Omental fat pad (tissue), 4 donors: ENCODE measurements around the gene TSEN15. TPM values are rescaled to one million over a fixed set of nuclear protein-coding genes. Genes with fewer than 3 reads are reported as not detected.
"Not testable (repeated sequence)": the region's sequence is repeated elsewhere in the genome, so short reads cannot be mapped to it uniquely, and the experiment has no call there.

ENCODE experiments used
- ATAC-seq: fragments of 150-250 bp; one replicate; pipeline ENCODE4 v1.9.1; 2016; ENCODE audit warnings: mild to moderate bottlenecking, moderate library complexity; ENCODE audit not compliant: low FRiP score
- DNase-seq: peaks from one replicate; pipeline ENCODE4 v3.0.0-alpha.2; 2019; ENCODE audit warnings: low spot score
- total RNA-seq, 4 donors: library from RNA; depleted of rRNA; stranded (reverse); fragments of >200 nt; gene quantifications; one replicate each; pipeline ENCODE4 v1.1.0, GENCODE V29; 2016
- TF ChIP-seq, protein P1 (sequence below), 3 donors: fragments of 450-650 bp; IDR thresholded peaks; one replicate each; pipeline ENCODE4 v1.5.1; 2016 to 2017; ENCODE audit warnings: antibody characterized with exemption in 3 of 3, mild to moderate bottlenecking in 3 of 3, moderate library complexity in 2 of 3

The TSEN15 gene
- total RNA-seq, 4 donors from 2014 or later = 16.2 to 29.0 (median 23.8) TPM

DNA sequence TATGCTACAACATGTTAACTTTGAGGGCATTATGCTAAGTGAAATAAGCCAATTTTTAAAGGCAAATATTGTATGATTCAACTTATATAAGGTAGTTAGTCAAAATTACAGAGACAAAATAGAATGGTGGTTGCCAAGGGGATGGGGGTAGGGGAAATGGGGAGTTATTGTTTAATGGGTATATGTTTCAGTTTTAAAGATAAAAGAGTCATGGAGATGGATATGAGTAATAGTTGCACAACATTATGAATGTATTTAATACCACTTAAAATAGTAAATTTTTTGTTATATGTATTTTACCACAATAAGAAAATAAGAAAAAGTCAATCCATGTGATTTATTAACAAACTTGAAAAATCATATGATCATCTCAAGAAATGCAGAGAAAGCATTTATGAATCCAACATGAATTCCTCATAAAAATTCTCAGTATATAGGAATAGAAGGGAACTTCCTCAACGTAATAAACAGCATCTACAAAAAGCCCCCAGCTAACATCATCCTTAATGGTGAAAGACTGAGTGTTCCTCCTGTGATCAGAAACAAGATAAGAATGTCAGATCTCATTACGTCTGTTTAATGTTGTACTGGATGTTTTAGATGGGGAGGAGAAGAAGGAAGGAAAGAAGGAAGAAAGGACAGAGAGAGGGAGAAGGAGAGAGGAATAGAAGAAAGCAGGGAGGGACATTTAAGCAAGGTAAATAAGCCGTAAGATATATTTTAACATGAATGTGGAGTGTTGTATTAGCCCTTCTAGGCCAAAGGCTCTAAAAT lies 6.7 kb upstream of the TSEN15 start:
- ATAC-seq = no peak
- TF ChIP-seq, protein P1, sequence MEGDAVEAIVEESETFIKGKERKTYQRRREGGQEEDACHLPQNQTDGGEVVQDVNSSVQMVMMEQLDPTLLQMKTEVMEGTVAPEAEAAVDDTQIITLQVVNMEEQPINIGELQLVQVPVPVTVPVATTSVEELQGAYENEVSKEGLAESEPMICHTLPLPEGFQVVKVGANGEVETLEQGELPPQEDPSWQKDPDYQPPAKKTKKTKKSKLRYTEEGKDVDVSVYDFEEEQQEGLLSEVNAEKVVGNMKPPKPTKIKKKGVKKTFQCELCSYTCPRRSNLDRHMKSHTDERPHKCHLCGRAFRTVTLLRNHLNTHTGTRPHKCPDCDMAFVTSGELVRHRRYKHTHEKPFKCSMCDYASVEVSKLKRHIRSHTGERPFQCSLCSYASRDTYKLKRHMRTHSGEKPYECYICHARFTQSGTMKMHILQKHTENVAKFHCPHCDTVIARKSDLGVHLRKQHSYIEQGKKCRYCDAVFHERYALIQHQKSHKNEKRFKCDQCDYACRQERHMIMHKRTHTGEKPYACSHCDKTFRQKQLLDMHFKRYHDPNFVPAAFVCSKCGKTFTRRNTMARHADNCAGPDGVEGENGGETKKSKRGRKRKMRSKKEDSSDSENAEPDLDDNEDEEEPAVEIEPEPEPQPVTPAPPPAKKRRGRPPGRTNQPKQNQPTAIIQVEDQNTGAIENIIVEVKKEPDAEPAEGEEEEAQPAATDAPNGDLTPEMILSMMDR (IDR thresholded peaks at IDR 0.05) = no peak
- DNase-seq = no peak

DNA sequence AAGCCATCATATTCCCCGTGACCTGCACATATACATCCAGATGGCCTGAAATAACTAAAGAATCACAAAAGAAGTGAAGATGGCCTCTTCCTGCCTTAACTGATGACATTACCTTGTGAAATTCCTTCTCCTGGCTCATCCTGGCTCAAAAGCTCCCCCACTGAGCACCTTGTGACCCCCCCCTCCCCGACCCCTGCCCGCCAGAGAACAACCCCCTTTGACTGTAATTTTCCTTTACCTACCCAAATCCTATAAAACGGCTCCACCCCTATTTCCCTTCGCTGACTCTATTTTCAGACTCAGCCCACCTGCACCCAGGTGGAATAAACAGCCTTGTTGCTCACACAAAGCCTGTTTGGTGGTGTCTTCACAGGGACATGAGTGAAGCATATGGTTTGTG lies 4.0 kb upstream of the TSEN15 start:
- ATAC-seq, DNase-seq: not testable (repeated sequence)

DNA sequence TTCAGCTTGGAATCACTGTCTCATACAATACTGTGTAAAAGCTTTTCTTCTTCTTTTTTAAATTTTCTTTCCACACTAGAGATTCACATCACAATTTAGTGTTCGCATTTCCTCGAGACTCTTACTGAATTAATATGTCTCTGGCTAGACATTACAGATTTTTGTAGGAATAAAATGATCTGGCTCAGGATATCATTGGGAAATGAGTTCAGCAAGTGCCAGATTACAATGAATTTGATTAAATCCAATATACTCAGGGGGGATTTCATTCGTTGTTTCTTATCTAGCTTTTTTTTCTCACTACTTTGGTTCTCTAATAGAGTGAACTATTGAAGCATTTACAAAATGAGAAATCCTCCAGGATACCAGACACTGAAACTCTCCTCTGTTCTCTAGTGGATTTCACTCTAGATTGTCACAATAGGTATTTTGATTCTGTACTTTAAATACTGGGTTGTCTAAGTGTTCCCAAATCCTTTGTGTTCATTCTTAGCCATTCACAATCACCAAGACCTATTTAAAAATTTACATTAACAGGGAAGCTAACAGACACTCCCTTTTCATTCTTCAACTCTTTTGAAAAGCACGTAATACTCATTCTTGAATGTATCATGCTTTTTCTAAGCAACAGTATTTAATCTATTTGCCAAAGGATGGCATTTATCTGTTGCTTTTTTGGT lies 2.8 kb upstream of the TSEN15 start:
- ATAC-seq (no peak), DNase-seq (no peak)
- TF ChIP-seq, protein P1 (IDR thresholded peaks at IDR 0.05) = no peak

DNA sequence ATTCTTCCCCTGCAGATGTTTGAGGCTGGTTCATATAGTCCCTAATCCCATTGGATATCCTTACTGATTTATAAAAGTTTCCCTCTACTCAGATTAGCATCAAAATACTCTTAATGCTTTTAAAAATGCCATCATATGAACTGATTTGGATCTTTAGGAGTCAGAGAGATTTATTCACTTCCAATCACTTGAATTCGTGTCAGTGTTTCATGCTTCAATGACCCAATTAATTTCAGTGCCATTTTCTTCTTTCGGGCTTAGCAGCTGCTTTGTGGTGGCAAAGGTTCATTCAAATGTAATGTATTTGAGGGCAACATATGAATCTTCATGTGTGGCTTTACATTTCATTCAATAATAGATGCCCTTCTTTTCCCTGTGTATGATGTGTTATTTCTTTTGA lies 2.2 kb upstream of the TSEN15 start:
- ATAC-seq (no peak), DNase-seq (no peak)
- TF ChIP-seq, protein P1 (IDR thresholded peaks at IDR 0.05) = no peak

DNA sequence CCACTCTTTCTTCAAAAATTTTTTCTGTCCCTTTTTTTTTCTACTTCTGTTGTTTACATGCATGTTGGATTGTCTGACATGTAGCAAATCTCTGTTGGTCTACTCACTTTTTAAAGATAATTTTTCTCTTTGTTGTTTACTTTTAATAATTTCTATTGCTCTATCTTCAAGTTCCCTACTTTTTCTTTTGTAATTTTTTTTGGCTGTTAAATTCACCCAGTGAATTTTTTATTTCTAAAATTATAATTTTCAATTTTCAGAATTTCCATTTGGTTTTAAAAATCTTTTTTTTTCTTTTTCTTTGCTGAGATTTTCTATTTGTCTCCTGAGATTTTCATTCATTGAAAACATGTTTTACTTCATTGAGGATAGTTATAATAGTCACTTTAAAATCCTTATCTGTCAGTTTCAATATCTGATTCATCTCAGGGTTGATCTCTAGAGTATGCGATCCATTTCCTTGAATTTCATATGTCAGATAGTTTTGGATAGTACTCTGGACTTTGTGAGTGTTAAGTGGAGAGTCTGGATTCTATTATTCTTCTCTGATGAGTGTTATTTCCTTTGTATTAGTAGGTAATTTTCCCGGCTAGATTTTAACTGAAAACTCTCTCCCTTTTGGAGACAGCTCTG lies 1.6 kb upstream of the TSEN15 start:
- ATAC-seq = no peak
- TF ChIP-seq, protein P1 (IDR thresholded peaks at IDR 0.05) = no peak

DNA sequence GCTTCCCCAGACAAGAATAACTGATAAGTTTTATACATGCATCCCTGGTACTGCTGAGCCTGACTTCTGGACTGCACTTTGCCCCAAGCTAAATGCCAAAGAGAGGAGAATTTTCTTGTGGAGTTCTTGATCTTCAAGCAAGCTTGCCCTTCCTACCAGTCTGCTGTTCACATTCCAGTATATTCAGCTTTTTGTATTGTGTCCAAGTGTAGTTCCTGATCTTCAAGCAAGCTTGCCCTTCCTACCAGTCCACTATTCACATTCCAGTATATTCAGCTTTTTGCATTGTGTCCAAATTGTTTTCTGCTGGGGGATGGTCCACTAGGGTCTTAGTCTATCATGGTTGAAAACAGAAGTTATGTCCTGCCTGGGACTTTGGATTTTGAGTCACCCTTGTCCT lies 894 bp upstream of the TSEN15 start:
- DNase-seq = no peak
- TF ChIP-seq, protein P1 (IDR thresholded peaks at IDR 0.05) = no peak
- no peak for ATAC-seq

More for the DNA sequence above, 1.6 kb upstream of the TSEN15 start:
- no peak for DNase-seq

DNA sequence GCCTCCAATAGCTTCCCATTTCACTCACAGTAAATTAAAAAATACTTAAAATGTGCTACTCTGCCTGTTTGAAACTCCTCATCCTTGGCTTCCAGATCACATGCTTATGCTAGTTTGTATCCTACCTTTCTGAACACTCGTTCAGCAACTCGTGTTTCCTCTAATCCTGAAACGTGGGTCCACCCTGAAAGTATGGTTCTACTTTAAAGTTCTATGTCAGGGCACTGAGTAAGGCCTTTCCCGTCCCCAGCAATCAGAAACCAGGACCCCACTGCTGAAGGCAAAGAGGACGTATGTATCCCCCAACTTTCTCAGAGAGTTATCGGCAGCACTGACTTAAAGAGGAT lies 419 bp upstream of the TSEN15 start:
- no peak for DNase-seq
- TF ChIP-seq, protein P1 (IDR thresholded peaks at IDR 0.05) = no peak
- ATAC-seq = peak; percentile 41
